PC-9 (cell line): ENCODE measurements around the gene GRAMD1C. TPM values are rescaled to one million over a fixed set of nuclear protein-coding genes. Genes with fewer than 3 reads are reported as not detected.

Experiments used
- BruUV-seq: library from RNA; stranded (reverse); fragments of 400-500 nt; replicated peaks from 2 replicates; lab custom pipeline; 2021; lab: Mats Ljungman, UMichigan
- CTCF ChIA-PET: fragments of 300-600 bp; sonication (Branson Sonifier 250); formaldehyde crosslinking; loops from one replicate; lab custom pipeline; 2022; ENCODE audit warnings: antibody characterized with exemption; lab: Charles Lee
- POLR2A ChIA-PET: fragments of 300-600 bp; sonication (Branson Sonifier 250); formaldehyde crosslinking; loops from one replicate; lab custom pipeline; 2022; ENCODE audit warnings: antibody characterized with exemption; ENCODE audit not compliant: unreplicated experiment; lab: Charles Lee
- DNase-seq, 2 experiments: peaks; one replicate each; pipeline versions ENCODE4 v3.0.0 to v3.0.0-alpha.2; 2015 to 2022; ENCODE audit warnings: mixed read lengths in 1 of 2
- H2AFZ ChIP-seq: fragments of 200-600 bp; sonication (generic); 2 replicates; pipeline ENCODE4 v1.8.1; 2017; ENCODE audit warnings: antibody characterized with exemption
- H3F3A ChIP-seq: fragments of 200-600 bp; sonication (generic); 2 replicates; pipeline ENCODE4 v1.8.1; 2017; ENCODE audit warnings: antibody characterized with exemption, mild to moderate bottlenecking, low read depth; ENCODE audit not compliant: insufficient read depth
- H3K27ac ChIP-seq: fragments of 200-600 bp; sonication (generic); 2 replicates; pipeline ENCODE4 v1.6.1; 2016; ENCODE audit warnings: mixed run types
- H3K27me3 ChIP-seq: fragments of 200-600 bp; sonication (generic); 2 replicates; pipeline ENCODE4 v1.6.1; 2016; ENCODE audit warnings: low read depth, mixed run types; ENCODE audit not compliant: insufficient read depth
- H3K36me3 ChIP-seq: fragments of 200-600 bp; sonication (generic); 2 replicates; pipeline ENCODE4 v1.6.1; 2016; ENCODE audit warnings: low read depth, mixed run types
- H3K4me1 ChIP-seq: fragments of 200-600 bp; sonication (generic); replicated peaks from 2 replicates; pipeline ENCODE4 v1.6.1; 2016; ENCODE audit warnings: mixed run types; ENCODE audit not compliant: insufficient read depth
- H3K4me2 ChIP-seq: fragments of 200-600 bp; sonication (generic); 2 replicates; pipeline ENCODE4 v1.6.1; 2017; ENCODE audit warnings: mixed run types
- H3K4me3 ChIP-seq: fragments of 200-600 bp; sonication (generic); 2 replicates; pipeline ENCODE4 v1.6.1; 2016; ENCODE audit warnings: mixed run types
- H3K79me2 ChIP-seq: fragments of 200-600 bp; sonication (generic); 2 replicates; pipeline ENCODE4 v1.6.1; 2017; ENCODE audit warnings: low read depth, mixed run types
- H3K9me2 ChIP-seq: fragments of 200-600 bp; sonication (generic); 2 replicates; pipeline ENCODE4 v1.8.1; 2017; ENCODE audit warnings: mild to moderate bottlenecking; ENCODE audit not compliant: insufficient read depth
- H3K9me3 ChIP-seq: fragments of 200-600 bp; sonication (generic); 2 replicates; pipeline ENCODE4 v1.8.1; 2016; ENCODE audit warnings: low read depth; ENCODE audit not compliant: insufficient read depth
- H4K20me1 ChIP-seq: fragments of 200-600 bp; sonication (generic); 2 replicates; pipeline ENCODE4 v1.8.1; 2017; ENCODE audit not compliant: insufficient read depth
- EZH2 ChIP-seq: fragments of 200-600 bp; sonication (generic); IDR thresholded peaks from 2 replicates; pipeline ENCODE4 v1.8.0; 2017; ENCODE audit warnings: antibody characterized with exemption, low read depth
- intact Hi-C: fragments of 100-400 bp; cut with micrococcal nuclease; formaldehyde crosslinking; loops from one replicate; pipeline ENCODE4 v1.10.0; 2022; ENCODE audit not compliant: unreplicated experiment
- total RNA-seq: library from RNA; stranded (reverse); gene quantifications from 2 replicates; pipeline ENCODE4 v1.2.3, GENCODE V29; 2021
- TF ChIP-seq, protein P1 (sequence below): fragments of 200-600 bp; sonication (generic); conservative IDR thresholded peaks from 2 replicates; pipeline ENCODE4 v1.6.1; 2017; ENCODE audit warnings: mixed run types, antibody characterized with exemption, mild to moderate bottlenecking, moderate library complexity

GRAMD1C gene
- total RNA-seq, 1 experiment from 2014 or later, result 14.7 TPM

- no peak overlapping the region for H3K4me3 ChIP-seq
- TF ChIP-seq EZH2, result no peak
- TF ChIP-seq, protein P1, sequence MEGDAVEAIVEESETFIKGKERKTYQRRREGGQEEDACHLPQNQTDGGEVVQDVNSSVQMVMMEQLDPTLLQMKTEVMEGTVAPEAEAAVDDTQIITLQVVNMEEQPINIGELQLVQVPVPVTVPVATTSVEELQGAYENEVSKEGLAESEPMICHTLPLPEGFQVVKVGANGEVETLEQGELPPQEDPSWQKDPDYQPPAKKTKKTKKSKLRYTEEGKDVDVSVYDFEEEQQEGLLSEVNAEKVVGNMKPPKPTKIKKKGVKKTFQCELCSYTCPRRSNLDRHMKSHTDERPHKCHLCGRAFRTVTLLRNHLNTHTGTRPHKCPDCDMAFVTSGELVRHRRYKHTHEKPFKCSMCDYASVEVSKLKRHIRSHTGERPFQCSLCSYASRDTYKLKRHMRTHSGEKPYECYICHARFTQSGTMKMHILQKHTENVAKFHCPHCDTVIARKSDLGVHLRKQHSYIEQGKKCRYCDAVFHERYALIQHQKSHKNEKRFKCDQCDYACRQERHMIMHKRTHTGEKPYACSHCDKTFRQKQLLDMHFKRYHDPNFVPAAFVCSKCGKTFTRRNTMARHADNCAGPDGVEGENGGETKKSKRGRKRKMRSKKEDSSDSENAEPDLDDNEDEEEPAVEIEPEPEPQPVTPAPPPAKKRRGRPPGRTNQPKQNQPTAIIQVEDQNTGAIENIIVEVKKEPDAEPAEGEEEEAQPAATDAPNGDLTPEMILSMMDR, result peak; percentile 11; the same call in 1 of the 2 replicates
- peaks cover 9% of the 10 kb centered on the region; the same call in 1 of the 2 replicates for H3K36me3 ChIP-seq
- no peak overlapping the region for H2AFZ ChIP-seq
- no peak overlapping the region for H3K4me2 ChIP-seq
- CTCF ChIA-PET, result interaction anchor here (0.5 kb wide), 1 partner anchor 732 kb away, joined by 6 read pairs; no protein-coding TSS in a partner anchor
- DNase-seq, result no peak
- H3K27me3 ChIP-seq, result no peaks in the 10 kb centered on the region
- H3K4me1 ChIP-seq, result no peaks in the 10 kb centered on the region
- no TSS peak for BruUV-seq
- no peaks in the 10 kb centered on the region for H3F3A ChIP-seq
- H3K27ac ChIP-seq, result no peak overlapping the region
- H3K79me2 ChIP-seq, result no peaks in the 10 kb centered on the region
- H4K20me1 ChIP-seq, result no peaks in the 10 kb centered on the region
- POLR2A ChIA-PET, result no interaction called here
- intact Hi-C loops, result no loop called here
- H3K9me3 ChIP-seq, result no peaks in the 10 kb centered on the region
- H3K9me2 ChIP-seq, result no peaks in the 10 kb centered on the region
Measured at GRCh38 chr3:113795693-113796092, 42.9 kb upstream of the GRAMD1C start.

DNA sequence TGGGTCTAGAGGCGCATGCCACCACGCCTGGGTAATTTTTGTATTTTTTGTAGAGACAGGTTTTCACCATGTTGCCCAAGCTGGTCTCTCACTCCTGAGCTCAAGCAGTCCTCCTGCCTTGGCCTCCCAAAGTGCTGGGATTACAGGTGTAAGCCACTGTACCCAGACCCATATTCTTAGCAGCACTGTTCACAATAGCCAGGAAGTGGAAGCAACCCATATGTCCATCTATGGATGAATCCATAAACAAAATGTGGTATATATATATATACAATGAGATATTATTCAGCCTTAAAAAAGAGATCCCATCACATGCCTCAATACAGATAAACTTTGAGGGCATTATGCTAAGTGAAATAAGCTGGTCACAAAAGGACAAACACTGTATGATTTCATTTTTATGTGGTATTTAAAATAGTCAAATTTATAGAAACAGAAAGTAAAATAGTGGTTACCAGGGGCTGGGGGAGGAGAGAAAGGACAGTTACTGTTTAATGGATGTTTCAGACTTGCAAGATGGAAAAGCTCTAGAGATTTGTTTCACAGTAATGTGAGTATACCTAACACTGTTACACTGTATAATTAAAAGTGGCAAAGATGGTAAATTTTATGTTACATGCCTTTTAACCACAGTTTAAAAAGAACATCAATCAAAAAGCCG lies 35.7 kb upstream of the GRAMD1C start:
- H3K4me3 ChIP-seq, result no peak overlapping the region
- no peak overlapping the region for H2AFZ ChIP-seq
- BruUV-seq, result no TSS peak
- H3K9me2 ChIP-seq, result no peaks in the 10 kb centered on the region
- intact Hi-C loops, result no loop called here
- no peaks in the 10 kb centered on the region for H3K79me2 ChIP-seq
- H3F3A ChIP-seq, result no peaks in the 10 kb centered on the region
- ChIA-PET CTCF (no interaction called here), POLR2A (no interaction called here)
- peaks cover 15% of the 10 kb centered on the region; the same call in 1 of the 2 replicates for H3K36me3 ChIP-seq
- DNase-seq, result no peak
- no peaks in the 10 kb centered on the region for H4K20me1 ChIP-seq
- no peaks in the 10 kb centered on the region for H3K27me3 ChIP-seq
- TF ChIP-seq, protein P1, result no peak
- no peaks in the 10 kb centered on the region for H3K9me3 ChIP-seq
- no peak overlapping the region for H3K4me2 ChIP-seq
- no peak overlapping the region for H3K27ac ChIP-seq
- H3K4me1 ChIP-seq, result no peaks in the 10 kb centered on the region

GRCh38 chr3:113804661-113805060 lies 33.9 kb upstream of the GRAMD1C start:
- no peak for DNase-seq
- Histone ChIP-seq H3K27ac (no peak overlapping the region), H3F3A (no peaks in the 10 kb centered on the region), H3K4me2 (no peak overlapping the region), H4K20me1 (no peaks in the 10 kb centered on the region), H3K79me2 (no peaks in the 10 kb centered on the region), H2AFZ (no peak overlapping the region), H3K9me2 (no peaks in the 10 kb centered on the region), H3K4me3 (no peak overlapping the region), H3K9me3 (no peaks in the 10 kb centered on the region), H3K27me3 (no peaks in the 10 kb centered on the region), H3K36me3 (0 out of 2 replicates have a peak, but pooled peaks cover 10% of the 10 kb centered on the region), H3K4me1 (no peaks in the 10 kb centered on the region)
- ChIA-PET CTCF (no interaction called here), POLR2A (no interaction called here)
- BruUV-seq, result no TSS peak
- intact Hi-C loops, result no loop called here
- TF ChIP-seq, protein P1, result no peak
- no peak for TF ChIP-seq EZH2
